A673 (cell line): ENCODE measurements around the gene SLC48A1. TPM values are rescaled to one million over a fixed set of nuclear protein-coding genes. Genes with fewer than 3 reads are reported as not detected.

Experiments
- BruUV-seq: library from RNA; stranded (reverse); fragments of 400-500 nt; replicated peaks from 2 replicates; lab custom pipeline; 2021; lab: Mats Ljungman, UMichigan
- CTCF ChIA-PET: fragments of 300-600 bp; sonication (Branson Sonifier 250); formaldehyde crosslinking; loops from one replicate; lab custom pipeline; 2022; ENCODE audit warnings: antibody characterized with exemption; lab: Charles Lee
- POLR2A ChIA-PET: fragments of 300-600 bp; sonication (Branson Sonifier 250); formaldehyde crosslinking; loops from one replicate; lab custom pipeline; 2022; ENCODE audit warnings: antibody characterized with exemption; ENCODE audit not compliant: low non-redundant PET; lab: Charles Lee
- DNase-seq: peaks from one replicate; pipeline ENCODE4 v3.0.0-alpha.2; 2015; ENCODE audit warnings: low spot score
- H3K27ac ChIP-seq: fragments of 200-600 bp; sonication (generic); 2 replicates; pipeline ENCODE4 v1.5.1; 2016; ENCODE audit warnings: mixed run types, low read depth, mild to moderate bottlenecking, mixed read lengths, antibody characterized with exemption, low read length; ENCODE audit not compliant: poor library complexity, severe bottlenecking
- H3K27me3 ChIP-seq: fragments of 200-600 bp; sonication (generic); replicated peaks from 2 replicates; pipeline ENCODE4 v1.6.1; 2017; ENCODE audit warnings: mixed run types, low read depth, mild to moderate bottlenecking, mixed read lengths, antibody characterized with exemption, low read length; ENCODE audit not compliant: insufficient read depth, poor library complexity
- H3K36me3 ChIP-seq: fragments of 200-600 bp; sonication (generic); 2 replicates; pipeline ENCODE4 v1.6.1; 2016; ENCODE audit warnings: mixed run types, mild to moderate bottlenecking, mixed read lengths, antibody characterized with exemption, low read length; ENCODE audit not compliant: insufficient read depth, poor library complexity, severe bottlenecking
- H3K4me1 ChIP-seq: fragments of 200-600 bp; sonication (generic); 2 replicates; pipeline ENCODE4 v1.6.1; 2017; ENCODE audit warnings: mixed run types, mild to moderate bottlenecking, mixed read lengths, antibody characterized with exemption, low read length; ENCODE audit not compliant: insufficient read depth, poor library complexity, severe bottlenecking
- H3K4me3 ChIP-seq: fragments of 200-600 bp; sonication (generic); 2 replicates; pipeline ENCODE4 v1.5.1; 2016; ENCODE audit warnings: low read depth, mixed run types, mild to moderate bottlenecking, mixed read lengths, low read length; ENCODE audit not compliant: poor library complexity, severe bottlenecking
- H3K9me3 ChIP-seq: fragments of 200-600 bp; sonication (generic); 2 replicates; pipeline ENCODE4 v1.6.1; 2016; ENCODE audit warnings: mixed run types, low read depth, mild to moderate bottlenecking, mixed read lengths, antibody characterized with exemption, low read length; ENCODE audit not compliant: poor library complexity, severe bottlenecking
- EZH2 ChIP-seq: fragments of 200-600 bp; sonication (generic); IDR thresholded peaks from 2 replicates; pipeline ENCODE4 v1.6.1; 2017; ENCODE audit warnings: borderline replicate concordance, low read depth, mild to moderate bottlenecking, mixed read lengths, antibody characterized with exemption, low read length; ENCODE audit not compliant: poor library complexity, severe bottlenecking
- intact Hi-C: fragments of 100-400 bp; cut with micrococcal nuclease; formaldehyde crosslinking; loops from one replicate; pipeline ENCODE4 v1.10.0; 2022; ENCODE audit not compliant: unreplicated experiment
- total RNA-seq: library from RNA; stranded (reverse); gene quantifications from 2 replicates; pipeline ENCODE4 v1.2.3, GENCODE V29; 2021
- TF ChIP-seq, protein P1 (sequence below): fragments of 300-800, 200-600 bp; sonication (generic); conservative IDR thresholded peaks from 2 replicates; pipeline ENCODE4 v1.5.1; 2017; ENCODE audit warnings: low read depth, mild to moderate bottlenecking, antibody characterized with exemption, low read length, moderate library complexity, mixed read lengths

SLC48A1 gene
- total RNA-seq, 1 experiment from 2014 or later, result 39.3 TPM

DNA sequence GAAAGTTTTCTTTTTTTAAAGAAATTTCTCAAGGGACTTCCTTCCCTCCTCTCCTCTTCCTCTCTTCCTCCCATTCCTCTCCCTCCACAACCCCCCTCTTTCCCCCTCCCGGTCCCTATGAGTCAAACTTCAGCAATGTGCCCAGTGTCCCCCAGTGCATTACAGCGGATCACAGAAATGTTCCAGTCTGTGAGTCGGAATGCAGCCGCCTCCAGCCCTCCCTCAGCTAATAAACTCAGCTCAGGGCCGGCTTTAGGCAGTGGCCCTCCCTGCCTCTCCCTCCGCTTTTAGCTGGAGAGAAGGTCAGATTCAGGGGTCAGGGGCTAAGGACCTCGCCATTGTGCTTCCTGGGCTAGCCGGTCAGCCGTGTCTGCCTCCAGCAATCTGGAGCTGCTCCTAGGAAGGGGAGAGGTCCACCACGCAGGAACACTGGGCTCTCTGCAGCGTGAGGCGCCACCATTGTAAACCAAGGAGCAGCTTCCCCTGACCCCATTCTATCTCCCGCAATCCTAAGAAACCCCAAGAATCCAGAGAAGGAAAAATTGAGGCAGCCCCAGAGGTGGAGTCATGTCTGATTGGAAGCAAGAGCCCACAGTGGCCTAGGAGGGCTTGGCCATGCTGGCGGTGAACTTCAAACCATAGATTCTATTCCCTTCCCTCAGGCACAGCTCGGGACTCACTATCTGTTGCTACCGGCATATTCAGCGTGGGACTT lies 47.8 kb downstream of the SLC48A1 start:
- intact Hi-C loops, result no loop called here
- H3K4me3 ChIP-seq, result peak overlapping the region; percentile 70
- H3K36me3 ChIP-seq, result no peaks in the 10 kb centered on the region
- BruUV-seq, result no TSS peak
- H3K4me1 ChIP-seq, result peaks cover 45% of the 10 kb centered on the region
- H3K27ac ChIP-seq, result peak overlapping the region; percentile 76
- ChIA-PET CTCF (interaction anchor here (1.3 to 2.1 kb wide), 2 partner anchors 17 to 18 kb away, joined by 10 to 14 read pairs; no protein-coding TSS in a partner anchor), POLR2A (interaction anchor here (0.6 kb wide), 1 partner anchor 40 kb away, joined by 3 read pairs; no protein-coding TSS in a partner anchor)
- H3K9me3 ChIP-seq, result no peaks in the 10 kb centered on the region
- H3K27me3 ChIP-seq, result no peaks in the 10 kb centered on the region
- no peak for TF ChIP-seq EZH2
- TF ChIP-seq, protein P1, sequence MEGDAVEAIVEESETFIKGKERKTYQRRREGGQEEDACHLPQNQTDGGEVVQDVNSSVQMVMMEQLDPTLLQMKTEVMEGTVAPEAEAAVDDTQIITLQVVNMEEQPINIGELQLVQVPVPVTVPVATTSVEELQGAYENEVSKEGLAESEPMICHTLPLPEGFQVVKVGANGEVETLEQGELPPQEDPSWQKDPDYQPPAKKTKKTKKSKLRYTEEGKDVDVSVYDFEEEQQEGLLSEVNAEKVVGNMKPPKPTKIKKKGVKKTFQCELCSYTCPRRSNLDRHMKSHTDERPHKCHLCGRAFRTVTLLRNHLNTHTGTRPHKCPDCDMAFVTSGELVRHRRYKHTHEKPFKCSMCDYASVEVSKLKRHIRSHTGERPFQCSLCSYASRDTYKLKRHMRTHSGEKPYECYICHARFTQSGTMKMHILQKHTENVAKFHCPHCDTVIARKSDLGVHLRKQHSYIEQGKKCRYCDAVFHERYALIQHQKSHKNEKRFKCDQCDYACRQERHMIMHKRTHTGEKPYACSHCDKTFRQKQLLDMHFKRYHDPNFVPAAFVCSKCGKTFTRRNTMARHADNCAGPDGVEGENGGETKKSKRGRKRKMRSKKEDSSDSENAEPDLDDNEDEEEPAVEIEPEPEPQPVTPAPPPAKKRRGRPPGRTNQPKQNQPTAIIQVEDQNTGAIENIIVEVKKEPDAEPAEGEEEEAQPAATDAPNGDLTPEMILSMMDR, result no peak
- DNase-seq, result peak; percentile 94

DNA sequence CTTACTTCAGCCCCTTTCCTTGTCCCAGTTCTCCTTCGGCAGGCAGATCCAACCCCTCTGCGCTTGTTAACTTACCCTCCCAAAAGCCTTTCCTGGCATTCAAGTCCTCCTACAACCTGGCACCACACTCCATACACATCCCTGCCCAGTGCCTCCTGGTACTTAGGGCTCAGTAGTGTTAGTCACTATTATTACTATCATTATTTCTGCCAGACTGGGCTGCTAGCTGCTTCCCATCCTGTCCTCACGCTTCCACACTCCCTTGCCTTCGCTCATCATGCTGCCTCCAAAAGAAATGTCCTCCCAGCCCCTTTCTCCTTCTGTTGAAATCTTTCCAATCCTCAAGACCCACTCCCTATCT lies 48.3 kb downstream of the SLC48A1 start:
- TF ChIP-seq EZH2, result no peak
- TF ChIP-seq, protein P1, result no peak
- ChIA-PET CTCF (interaction anchor here (2.1 kb wide), 1 partner anchor 17 kb away, joined by 14 read pairs; no protein-coding TSS in a partner anchor), POLR2A (interaction anchor here (0.6 kb wide), 1 partner anchor 41 kb away, joined by 3 read pairs; no protein-coding TSS in a partner anchor)
- Histone ChIP-seq H3K36me3 (no peaks in the 10 kb centered on the region), H3K27me3 (no peaks in the 10 kb centered on the region), H3K4me1 (peaks cover 45% of the 10 kb centered on the region), H3K4me3 (peak overlapping the region; percentile 70), H3K27ac (peak overlapping the region; percentile 76), H3K9me3 (no peaks in the 10 kb centered on the region)
- intact Hi-C loops, result no loop called here
- DNase-seq, result no peak
- BruUV-seq, result no TSS peak

DNA sequence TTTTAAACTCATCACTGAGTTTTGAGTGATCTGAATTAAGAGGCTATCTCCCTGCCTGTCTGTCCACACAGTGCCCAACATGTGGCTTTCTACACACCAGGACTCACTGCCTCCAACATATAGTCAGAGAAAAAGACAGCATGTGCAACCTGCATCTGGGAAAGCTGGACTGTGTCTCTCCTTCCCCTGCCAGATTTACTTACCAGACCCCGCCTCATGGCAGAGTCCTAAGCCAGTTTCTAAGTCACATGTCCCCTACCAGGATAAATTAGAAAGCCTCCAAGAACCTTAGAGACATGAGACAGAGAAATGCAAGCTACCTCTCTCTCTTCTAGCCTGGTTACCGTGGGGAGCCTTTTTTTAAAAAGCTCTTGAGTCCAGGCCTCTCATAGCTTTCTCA lies 49.4 kb downstream of the SLC48A1 start:
- intact Hi-C loops, result no loop called here
- H3K4me3 ChIP-seq, result no peak overlapping the region
- no peak overlapping the region for H3K27ac ChIP-seq
- H3K9me3 ChIP-seq, result no peaks in the 10 kb centered on the region
- ChIA-PET CTCF (interaction anchor here (2.1 kb wide), 1 partner anchor 16 kb away, joined by 14 read pairs; no protein-coding TSS in a partner anchor), POLR2A (no interaction called here)
- no TSS peak for BruUV-seq
- TF ChIP-seq, protein P1, result no peak
- no peak for TF ChIP-seq EZH2
- DNase-seq, result no peak
- peaks cover 36% of the 10 kb centered on the region for H3K4me1 ChIP-seq
- no peaks in the 10 kb centered on the region for H3K36me3 ChIP-seq
- no peaks in the 10 kb centered on the region for H3K27me3 ChIP-seq
